GM04504 (cell line): ENCODE results near the gene SPARCL1.
"Not testable (repeated sequence)": the region's sequence is repeated elsewhere in the genome, so short reads cannot be mapped to it uniquely, and the experiment has no call there.

Source experiments
- DNase-seq: peaks from one replicate; pipeline ENCODE4 v3.0.0-alpha.2; 2012; ENCODE audit warnings: low read depth

SPARCL1 gene

DNA sequence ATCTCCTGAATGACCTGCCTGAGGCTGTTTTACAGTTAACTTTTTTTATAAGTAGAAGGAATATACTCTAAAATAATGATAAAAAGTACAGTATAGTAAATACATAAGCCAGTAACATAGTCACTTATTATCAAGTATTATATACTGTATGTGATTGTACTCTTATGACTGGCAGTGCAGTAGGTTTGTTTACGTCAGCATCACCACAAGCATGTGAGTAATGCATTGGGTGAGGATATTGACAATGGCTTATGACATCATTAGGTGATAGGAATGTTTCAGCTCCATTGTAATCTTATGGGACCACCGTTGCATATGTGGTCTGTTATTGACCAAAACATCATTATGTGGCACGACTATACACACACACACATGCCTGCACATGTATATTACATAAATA is 86.3 kb downstream of the SPARCL1 start:
- DNase-seq: no peak

DNA sequence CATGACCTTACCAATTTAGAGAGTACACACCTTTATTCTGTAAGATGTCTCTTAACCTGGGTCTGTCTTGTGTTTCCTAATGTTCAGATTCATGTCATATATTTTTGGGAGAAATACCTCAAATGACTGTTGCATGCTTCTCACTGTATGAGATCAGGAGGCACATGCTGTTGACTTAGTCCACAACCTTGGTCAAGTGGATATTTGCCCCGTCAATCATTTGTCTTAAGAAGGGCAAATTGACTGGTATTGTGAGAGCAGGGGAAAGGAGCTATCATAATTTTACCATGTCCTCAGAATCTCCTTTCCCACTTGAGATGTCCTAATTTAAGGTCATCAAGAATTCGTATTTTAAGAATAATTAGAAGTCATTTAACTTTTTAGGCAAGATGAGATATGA is 95.8 kb downstream of the SPARCL1 start:
- DNase-seq: no peak

DNA sequence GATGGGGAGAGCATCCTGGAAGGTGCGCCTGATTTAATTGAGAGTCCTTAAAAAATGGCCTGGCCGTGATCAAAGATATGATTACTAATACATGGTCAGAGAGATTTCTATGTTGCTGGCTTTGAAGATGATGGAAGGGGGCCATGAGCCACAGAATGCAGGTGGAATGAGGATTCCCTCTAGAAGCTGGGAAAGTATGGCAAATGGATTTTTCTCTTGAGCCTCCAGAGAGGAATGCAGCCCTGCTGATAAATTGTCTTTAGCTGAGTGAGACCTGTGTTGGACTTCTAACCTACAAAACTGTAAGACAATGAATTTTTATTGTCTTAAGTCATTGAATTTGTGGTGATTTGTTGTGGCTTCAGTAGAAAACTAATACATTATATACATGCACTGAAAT is 99.1 kb downstream of the SPARCL1 start:
- DNase-seq: no peak

- no peak for DNase-seq
Measured at GRCh38 chr4:87428979-87429378, 100.2 kb downstream of the SPARCL1 start.

GRCh38 chr4:87427518-87427868 is 101.7 kb downstream of the SPARCL1 start:
- no peak for DNase-seq

GRCh38 chr4:87426865-87427517 is 102.2 kb downstream of the SPARCL1 start:
- DNase-seq: no peak

- DNase-seq: no peak
Measured at GRCh38 chr4:87425711-87426110, 103.5 kb downstream of the SPARCL1 start.

DNA sequence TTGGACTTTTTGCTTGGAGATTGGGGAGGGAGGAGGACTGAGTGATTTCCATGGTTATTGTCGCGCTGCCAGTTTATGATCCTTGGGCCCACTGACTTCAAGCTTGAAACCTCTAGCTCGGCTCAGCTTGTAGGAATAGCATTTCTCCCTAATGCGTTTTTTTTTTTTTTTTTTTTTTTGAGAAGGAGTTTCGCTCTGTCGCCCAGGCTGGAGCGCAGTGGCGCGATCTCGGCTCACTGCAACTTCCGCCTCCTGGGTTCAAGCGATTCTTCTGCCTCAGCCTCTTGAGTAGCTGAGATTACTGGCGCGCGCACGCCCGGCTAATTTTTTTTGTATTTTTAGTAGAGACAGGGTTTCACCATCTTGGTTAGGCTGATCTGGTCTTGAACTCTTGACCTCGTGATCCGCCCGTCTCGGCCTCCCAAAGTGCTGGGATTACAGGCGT is 105.1 kb downstream of the SPARCL1 start:
- not testable (repeated sequence) for DNase-seq
